Mesodermal cell (in vitro differentiated cells): ENCODE results near the gene LFNG.

Source experiments
- H3K27ac ChIP-seq: 2 replicates; pipeline ENCODE4 v1.7.0; 2013; ENCODE audit warnings: mild to moderate bottlenecking, low read depth, low read length, moderate library complexity; ENCODE audit not compliant: severe bottlenecking
- H3K36me3 ChIP-seq: 2 replicates; pipeline ENCODE4 v1.7.1; 2013; ENCODE audit warnings: mild to moderate bottlenecking, low read length, moderate library complexity; ENCODE audit not compliant: control insufficient read depth, insufficient read depth
- H3K4me1 ChIP-seq: one replicate; pipeline ENCODE4 v1.7.1; 2013; ENCODE audit warnings: mild to moderate bottlenecking, low read length; ENCODE audit not compliant: insufficient read depth, control insufficient read depth, poor library complexity, severe bottlenecking
- H3K4me3 ChIP-seq: 2 replicates; pipeline ENCODE4 v1.7.0; 2013; ENCODE audit warnings: low read length, control low read depth, mild to moderate bottlenecking; ENCODE audit not compliant: insufficient read depth, poor library complexity, severe bottlenecking; ENCODE audit errors: extremely low read depth
- H3K9me3 ChIP-seq: 2 replicates; pipeline ENCODE4 v1.7.1; 2013; ENCODE audit warnings: mild to moderate bottlenecking, low read length, moderate library complexity; ENCODE audit not compliant: control insufficient read depth
- WGBS, 2 experiments: methylation state at CpG; one replicate each; pipeline ENCODE4 v1.1.5; 2013; ENCODE audit warnings: missing lambda C conversion rate in 2 of 2; ENCODE audit not compliant: insufficient coverage in 2 of 2; 5-methylcytosine and 5-hydroxymethylcytosine counted together

The LFNG gene

DNA sequence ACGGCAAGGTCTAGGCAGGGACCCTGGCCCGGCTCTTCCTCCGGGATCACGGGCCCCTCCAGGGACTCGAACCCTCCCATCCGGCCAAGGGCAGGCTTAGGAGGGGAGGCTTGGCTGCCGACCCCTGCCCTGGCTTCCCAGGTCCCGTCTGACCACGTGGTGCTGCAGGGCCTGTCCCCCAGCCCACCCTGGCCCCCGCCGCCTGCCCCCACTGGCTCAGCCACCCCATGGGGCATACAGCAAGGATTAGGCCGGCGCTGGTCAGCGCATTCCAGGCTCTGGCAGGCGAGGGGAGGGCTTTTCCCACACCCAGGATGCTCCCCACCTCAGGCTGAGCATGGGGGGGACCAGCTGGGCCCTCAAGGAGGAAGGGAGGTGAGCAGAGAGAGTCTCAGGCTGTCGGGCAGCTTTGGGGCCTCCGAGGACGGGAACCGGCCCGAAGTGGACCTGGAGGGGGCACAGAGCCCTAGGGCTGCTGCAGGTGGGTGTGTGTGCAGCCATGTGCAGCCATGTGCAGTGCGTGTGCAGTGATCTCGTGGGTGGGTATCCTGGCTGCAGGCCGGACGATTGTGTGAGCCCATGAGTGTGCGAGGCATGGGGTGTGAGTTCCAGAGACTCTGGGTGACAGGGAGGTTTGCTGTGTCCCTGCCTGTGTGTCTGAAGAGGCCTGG, 42.7 kb upstream of the LFNG start:
- Histone ChIP-seq H3K27ac (no peak overlapping the region), H3K4me1 (peaks cover 5% of the 10 kb centered on the region)
- WGBS, 2 experiments: 81 to 85% methylated on average over 20 to 24 of the region's 25 CpGs

DNA sequence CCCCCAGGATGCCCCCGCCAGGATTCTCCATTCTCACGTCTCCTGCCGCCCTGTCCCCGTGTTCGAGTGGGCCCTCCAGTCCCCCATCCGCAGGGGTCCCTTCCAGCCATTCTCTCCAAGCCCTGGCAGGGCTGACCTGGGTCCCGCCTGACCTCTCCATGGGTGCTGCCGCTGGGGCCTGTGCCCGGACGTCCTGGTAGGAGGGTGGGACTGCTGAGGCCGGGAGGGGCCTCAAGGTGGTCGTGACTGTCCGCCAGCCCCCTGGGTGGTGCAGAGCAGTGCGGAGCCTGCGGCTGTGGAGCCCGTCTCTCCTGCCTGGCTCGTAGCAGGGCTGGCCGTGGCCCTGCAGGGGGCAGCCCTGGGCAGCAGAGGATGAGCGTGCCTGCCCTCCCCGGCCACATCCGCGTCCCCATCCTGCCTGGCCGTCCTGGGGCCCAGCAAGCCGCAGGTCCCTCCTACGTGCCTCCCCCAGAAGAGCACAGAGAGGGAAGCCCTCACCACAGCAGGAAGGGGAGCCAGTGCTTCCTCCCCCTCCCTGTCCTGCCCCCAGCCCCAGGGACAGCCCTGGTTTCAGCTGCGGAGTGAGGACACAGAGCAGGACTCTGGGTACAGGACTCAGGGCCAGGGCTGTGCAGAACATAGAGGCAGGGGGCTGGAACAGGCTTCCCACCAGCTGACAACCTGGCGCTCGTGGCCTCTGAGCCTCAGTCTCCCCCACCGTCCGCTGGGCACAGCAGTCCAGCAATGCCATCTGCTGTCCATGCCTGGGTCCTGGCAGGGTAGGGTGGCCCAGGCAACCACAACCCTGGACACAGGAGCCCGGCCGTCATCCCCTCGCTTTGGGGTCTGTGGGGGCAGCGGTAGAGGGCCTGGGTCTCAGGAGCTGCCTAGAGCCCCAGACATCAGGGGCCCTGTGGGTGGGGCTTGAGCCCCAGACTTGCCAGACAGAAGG, 41.9 kb upstream of the LFNG start:
- H3K4me1 ChIP-seq: peaks cover 5% of the 10 kb centered on the region
- H3K9me3 ChIP-seq: no peaks in the 10 kb centered on the region
- no peaks in the 10 kb centered on the region for H3K36me3 ChIP-seq
- WGBS, 2 experiments: 42 to 46% methylated on average over 29 to 30 of the region's 34 CpGs
- no peak overlapping the region for H3K4me3 ChIP-seq
- no peak overlapping the region for H3K27ac ChIP-seq

More for the DNA sequence above, 42.7 kb upstream of the LFNG start:
- Histone ChIP-seq H3K9me3 (no peaks in the 10 kb centered on the region), H3K4me3 (no peak overlapping the region), H3K36me3 (no peaks in the 10 kb centered on the region)

DNA sequence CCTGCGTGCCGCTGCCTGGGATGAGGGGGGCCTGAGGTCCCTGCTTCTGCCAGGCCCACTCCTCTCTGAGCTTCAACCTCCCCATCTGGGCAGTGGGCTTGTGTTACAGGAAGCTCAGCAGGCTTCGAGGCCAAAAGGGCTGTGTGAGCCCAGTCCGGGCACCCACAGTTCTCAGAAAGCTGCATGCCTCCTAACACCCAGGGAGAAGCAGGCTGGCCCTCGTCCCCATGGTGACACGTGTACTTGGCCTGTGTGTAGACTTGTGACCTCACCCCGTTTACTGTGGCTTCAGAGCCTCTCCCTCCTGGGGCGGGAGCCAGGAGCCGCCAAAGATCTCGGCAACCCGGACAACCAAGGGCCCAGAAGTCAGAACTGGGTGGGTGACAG, 41.2 kb upstream of the LFNG start:
- Histone ChIP-seq H3K4me1 (peaks cover 5% of the 10 kb centered on the region), H3K9me3 (no peaks in the 10 kb centered on the region), H3K27ac (no peak overlapping the region), H3K36me3 (no peaks in the 10 kb centered on the region), H3K4me3 (no peak overlapping the region)
- WGBS, 2 experiments: 85 to 95% methylated on average over 9 of the region's 11 CpGs

DNA sequence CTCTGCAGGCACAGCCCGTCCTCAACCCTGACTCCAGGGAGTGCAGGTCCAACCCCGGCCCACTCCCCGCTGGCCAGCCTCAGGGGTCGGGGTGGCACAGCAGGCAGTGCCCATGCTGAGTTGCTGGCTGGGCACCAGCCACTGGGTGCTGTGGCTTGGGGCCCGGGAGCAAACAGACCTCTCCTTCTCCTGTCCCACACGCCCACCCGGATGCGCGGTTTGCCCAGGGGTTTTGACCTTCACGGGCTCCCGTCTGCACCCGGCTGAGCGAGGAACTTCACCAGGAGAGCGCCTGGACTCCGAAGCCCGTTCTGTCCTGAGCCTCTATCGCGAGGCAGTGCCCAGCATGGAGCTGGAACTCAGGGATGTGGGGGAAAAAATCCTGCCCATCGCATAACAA, 40.8 kb upstream of the LFNG start:
- Histone ChIP-seq H3K4me3 (no peak overlapping the region), H3K27ac (no peak overlapping the region), H3K9me3 (no peaks in the 10 kb centered on the region), H3K36me3 (no peaks in the 10 kb centered on the region), H3K4me1 (peaks cover 5% of the 10 kb centered on the region)
- WGBS, 2 experiments: 93 to 94% methylated on average over 19 of the region's 19 CpGs

DNA sequence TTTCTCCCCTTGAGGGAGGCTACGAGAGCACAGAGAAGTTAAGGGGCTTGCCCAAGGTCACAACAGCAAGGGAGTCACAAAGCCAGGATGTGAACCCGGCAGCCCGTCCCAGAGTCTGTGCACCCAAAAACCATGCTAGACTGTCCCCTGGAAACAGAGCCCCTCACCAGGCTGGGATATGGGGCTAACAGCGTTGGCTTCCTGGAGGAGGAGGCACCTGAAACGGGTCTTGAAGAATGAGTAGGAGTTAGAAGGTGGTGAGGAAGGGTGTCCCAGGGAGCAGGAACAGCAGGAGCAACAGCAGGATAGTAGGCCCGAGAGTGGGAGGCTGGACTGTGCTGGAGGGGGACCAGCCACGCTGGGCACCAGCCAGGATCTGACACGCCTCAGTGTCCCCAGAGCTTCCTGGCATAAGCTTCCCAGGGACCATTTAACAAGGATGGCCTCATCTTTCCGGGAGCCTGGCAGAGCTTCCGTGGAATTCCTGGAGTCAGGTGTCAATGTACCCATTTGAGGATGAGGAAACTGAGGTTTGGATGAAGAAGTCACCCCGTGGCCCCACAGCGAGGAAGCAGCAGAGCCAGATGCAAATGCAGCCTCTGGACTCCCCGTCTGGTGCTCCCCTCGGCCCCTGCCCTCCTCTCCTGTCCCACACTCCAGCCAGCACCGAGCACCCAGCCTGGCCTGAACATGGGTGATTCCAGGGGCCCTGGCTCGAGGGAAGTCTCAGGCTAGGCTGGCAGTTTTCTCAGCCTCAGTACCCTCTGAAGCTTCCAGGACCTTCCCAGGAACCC, 40.1 kb upstream of the LFNG start:
- Histone ChIP-seq H3K4me1 (peaks cover 5% of the 10 kb centered on the region), H3K36me3 (no peaks in the 10 kb centered on the region), H3K4me3 (no peak overlapping the region), H3K27ac (no peak overlapping the region), H3K9me3 (no peaks in the 10 kb centered on the region)
- WGBS, 2 experiments: 90 to 92% methylated on average over 13 to 16 of the region's 16 CpGs

DNA sequence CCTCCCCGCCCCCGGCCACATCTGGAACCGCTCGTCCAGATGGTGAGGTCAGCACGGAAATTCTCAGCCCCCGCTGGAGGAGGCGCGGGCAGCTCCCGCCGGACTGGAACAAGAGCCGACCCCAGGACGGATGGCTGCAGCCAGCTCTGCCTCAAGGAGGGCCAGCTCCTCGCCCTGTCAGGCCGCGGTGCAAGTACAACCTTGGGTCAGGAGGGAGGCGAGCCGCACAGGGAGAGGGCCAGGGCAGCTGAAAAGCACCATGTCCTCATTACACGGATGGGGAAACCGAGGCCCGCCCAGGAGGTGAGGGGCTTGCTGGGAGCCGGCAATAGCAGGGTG, 39.5 kb upstream of the LFNG start:
- H3K9me3 ChIP-seq: no peaks in the 10 kb centered on the region
- WGBS, 2 experiments: 86 to 90% methylated on average over 21 of the region's 21 CpGs
- H3K4me1 ChIP-seq: peaks cover 5% of the 10 kb centered on the region
- no peak overlapping the region for H3K4me3 ChIP-seq
- H3K36me3 ChIP-seq: no peaks in the 10 kb centered on the region
- H3K27ac ChIP-seq: no peak overlapping the region

DNA sequence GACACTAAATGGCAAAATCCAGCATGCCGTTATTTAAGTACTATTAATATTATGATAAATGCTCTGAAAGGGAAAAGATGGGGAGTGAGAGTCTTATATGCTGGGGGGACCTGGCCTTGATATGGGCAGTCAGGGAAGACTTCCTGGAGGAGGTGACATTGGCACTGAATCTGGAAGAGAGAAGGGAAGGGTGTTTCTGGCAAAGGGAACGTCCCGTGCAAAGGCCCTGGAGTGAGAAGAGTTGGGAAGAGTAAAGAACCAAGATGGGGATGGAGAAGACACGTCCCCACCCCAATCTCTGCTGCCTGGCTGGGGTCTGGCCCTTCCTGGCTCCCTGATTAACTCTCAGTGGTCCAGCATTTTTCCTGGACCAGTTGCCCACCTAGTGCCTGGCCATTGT, 38.4 kb upstream of the LFNG start:
- no peaks in the 10 kb centered on the region for H3K36me3 ChIP-seq
- no peaks in the 10 kb centered on the region for H3K9me3 ChIP-seq
- peaks cover 5% of the 10 kb centered on the region for H3K4me1 ChIP-seq
- WGBS, 2 experiments: 67 to 93% methylated on average over 1 to 3 of the region's 4 CpGs
- no peak overlapping the region for H3K27ac ChIP-seq
- H3K4me3 ChIP-seq: no peak overlapping the region

DNA sequence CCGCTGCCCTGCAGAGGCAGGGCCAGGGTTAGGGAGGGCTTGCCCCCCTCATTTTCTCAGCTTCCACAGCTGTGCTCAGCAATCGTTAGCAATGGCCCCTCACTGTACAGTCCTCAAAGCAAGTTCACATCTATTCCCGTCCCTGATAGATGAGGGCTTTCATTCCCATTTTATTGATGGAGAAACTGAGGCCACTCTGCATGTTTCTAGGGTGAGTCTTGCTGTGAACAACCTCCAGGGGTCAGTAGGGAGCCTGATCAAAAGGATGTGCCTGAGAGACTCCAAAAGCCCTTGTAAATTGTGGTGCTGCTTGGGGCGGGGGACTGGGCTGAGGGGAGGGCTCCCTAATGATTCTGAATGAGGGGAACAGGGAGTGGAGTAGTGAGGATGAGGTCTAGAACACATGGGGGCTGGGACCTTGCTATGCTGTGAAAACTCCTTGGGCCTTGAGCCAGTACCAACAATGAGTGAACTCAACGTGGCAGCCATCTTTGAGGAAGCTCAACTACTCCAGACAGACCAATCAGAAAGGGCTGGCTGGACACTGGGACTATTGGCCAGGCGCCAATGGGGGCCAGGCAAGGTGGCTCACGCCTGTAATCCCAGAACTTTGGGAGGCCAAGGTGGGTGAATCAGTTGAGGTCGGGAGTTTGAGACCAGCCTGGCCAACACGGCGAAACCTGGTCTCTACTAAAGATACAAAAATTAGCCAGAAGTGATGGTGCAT, 36.7 kb upstream of the LFNG start:
- Histone ChIP-seq H3K36me3 (no peaks in the 10 kb centered on the region), H3K27ac (no peak overlapping the region), H3K9me3 (no peaks in the 10 kb centered on the region), H3K4me3 (no peak overlapping the region), H3K4me1 (peaks cover 5% of the 10 kb centered on the region)
- WGBS, 2 experiments: 91% methylated on average over 8 to 9 of the region's 10 CpGs

DNA sequence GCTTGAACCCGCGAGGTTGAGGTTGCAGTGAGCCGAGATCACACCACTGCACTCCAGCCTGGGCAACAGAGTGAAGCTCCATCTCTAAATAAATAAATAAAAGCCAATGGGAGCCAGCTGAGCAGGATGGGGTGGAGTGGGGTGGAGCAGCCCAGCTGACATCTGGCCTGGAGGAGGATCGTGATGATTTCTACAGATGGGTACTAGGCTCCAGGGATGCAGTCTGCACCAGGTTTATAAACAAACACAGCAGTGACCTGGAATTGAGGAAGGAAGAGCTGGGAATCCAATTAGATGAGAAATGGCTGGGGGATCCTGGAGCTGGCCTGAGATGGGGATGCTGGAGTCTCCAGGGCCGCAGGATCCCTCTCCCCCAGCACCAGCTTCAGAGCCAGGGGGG, 36.1 kb upstream of the LFNG start:
- Histone ChIP-seq H3K9me3 (no peaks in the 10 kb centered on the region), H3K27ac (no peak overlapping the region), H3K36me3 (no peaks in the 10 kb centered on the region), H3K4me1 (peaks cover 3% of the 10 kb centered on the region), H3K4me3 (no peak overlapping the region)
- WGBS, 2 experiments: 83 to 90% methylated on average over 4 of the region's 5 CpGs

DNA sequence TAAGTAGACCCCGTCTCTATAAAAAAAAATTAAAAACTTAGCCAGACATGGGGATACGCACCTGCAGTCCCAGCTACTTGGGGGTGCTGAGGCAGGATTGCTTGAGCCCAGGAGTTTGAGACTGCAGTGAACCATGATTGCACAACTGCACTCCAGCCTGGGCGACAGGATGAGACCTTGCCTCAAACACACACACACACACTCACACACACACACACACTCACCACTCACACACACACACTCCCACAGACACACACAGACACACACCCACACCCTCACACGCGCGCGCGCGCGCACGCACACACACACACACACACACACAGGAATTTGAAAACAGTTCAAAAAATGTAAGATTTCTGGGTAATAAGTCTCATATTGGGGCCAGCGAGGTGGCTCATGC, 34.7 kb upstream of the LFNG start:
- H3K36me3 ChIP-seq: no peaks in the 10 kb centered on the region
- WGBS, 2 experiments: 97 to 100% methylated on average over 1 to 3 of the region's 12 CpGs
- no peaks in the 10 kb centered on the region for H3K4me1 ChIP-seq
- no peak overlapping the region for H3K4me3 ChIP-seq
- no peaks in the 10 kb centered on the region for H3K9me3 ChIP-seq
- H3K27ac ChIP-seq: no peak overlapping the region
